ENCODE data around the gene CLEC16A. TPM values are rescaled to one million over a fixed set of nuclear protein-coding genes. Genes with fewer than 3 reads are reported as not detected.

CLEC16A gene
- total RNA-seq, 1 donor from 2014 or later = 20.4 TPM

GRCh38 chr16:11181242-11181898 lies 237.0 kb downstream of the CLEC16A start:
- no peak for DNase-seq

- no peak for DNase-seq
Measured at GRCh38 chr16:11181899-11182279, 237.5 kb downstream of the CLEC16A start.

DNA sequence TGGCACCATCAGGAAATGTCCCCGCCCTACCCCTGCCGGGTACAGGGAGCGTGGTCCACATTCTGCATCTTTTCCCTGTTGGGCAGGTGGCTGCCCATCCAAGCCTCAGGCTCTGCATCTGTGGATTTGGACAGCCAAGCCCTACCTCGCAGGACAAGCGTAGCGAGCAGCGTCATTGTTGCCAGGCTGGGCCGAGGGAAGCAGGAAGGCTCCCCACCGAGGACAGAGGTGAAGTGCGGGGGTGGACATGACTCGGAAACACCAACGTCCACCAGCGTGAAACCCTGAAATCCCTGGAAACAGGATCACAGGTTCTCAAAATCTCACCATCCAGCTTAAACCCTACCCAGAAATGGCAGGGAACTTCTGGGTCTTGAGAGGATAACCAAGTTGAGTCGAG lies 238.0 kb downstream of the CLEC16A start:
- no peak for DNase-seq

DNA sequence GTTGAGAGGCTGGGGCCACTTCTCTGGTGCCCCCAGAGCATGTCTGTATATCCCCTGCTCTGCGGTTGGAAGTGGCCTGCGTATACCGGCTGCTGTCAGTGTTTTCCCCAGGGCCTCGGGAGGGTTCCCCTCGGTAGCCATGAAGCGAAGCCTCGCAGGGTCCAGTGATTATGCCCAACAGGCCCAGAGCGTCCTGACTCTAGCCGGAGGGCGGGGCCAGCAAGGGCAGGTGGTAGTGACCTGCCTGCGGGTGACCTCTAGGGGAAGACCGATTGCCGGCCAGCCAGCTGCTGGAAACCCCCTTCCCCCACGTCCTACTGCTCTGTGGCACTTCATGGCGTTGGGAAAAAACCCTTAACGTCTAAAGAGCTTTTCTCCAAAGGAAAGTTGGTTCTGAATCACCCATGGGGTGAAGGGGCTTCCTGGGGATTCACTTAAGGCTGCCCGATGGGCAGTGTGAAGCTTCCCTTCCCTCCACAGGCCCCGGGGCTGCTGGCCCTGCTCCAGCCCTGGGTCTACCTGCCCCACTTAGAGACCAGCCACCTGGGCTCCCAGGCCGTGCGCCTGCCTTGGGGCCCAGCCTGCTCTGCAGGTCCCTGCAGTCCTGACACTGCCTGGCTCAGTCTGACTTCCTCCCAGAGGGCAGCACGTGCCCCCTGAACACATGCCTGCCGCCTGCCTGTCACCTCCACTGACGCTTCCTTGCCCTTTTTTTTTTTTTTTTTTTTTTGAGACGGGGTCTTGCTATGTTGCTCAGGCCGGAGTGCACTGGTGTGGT lies 238.9 kb downstream of the CLEC16A start:
- DNase-seq = no peak

GRCh38 chr16:11183951-11184350 lies 239.6 kb downstream of the CLEC16A start:
- DNase-seq = no peak

DNA sequence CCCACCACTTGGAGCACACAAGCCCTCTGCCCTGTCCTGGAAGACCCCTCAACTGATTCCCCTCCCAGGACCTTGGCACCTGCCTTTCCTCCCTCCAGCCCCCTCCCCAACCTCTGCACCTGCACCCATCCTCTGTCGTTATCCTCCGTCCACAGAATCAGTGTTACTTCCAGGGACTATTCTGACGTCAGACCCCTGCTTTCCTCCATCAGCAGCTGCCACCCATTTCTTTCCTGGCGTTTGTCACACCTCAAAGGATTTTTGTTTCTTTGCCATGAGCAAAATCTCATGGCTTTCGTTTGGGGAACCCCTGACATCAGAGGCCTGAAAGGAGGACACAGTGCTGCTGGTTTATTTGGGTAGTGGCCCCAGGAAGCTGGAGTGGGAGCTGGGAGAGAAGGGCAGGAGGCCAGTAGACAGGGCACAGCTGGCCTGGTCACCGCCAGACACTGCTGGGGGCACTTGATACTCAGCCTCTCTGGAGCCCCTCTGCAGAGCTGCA lies 243.2 kb downstream of the CLEC16A start:
- DNase-seq = no peak

DNA sequence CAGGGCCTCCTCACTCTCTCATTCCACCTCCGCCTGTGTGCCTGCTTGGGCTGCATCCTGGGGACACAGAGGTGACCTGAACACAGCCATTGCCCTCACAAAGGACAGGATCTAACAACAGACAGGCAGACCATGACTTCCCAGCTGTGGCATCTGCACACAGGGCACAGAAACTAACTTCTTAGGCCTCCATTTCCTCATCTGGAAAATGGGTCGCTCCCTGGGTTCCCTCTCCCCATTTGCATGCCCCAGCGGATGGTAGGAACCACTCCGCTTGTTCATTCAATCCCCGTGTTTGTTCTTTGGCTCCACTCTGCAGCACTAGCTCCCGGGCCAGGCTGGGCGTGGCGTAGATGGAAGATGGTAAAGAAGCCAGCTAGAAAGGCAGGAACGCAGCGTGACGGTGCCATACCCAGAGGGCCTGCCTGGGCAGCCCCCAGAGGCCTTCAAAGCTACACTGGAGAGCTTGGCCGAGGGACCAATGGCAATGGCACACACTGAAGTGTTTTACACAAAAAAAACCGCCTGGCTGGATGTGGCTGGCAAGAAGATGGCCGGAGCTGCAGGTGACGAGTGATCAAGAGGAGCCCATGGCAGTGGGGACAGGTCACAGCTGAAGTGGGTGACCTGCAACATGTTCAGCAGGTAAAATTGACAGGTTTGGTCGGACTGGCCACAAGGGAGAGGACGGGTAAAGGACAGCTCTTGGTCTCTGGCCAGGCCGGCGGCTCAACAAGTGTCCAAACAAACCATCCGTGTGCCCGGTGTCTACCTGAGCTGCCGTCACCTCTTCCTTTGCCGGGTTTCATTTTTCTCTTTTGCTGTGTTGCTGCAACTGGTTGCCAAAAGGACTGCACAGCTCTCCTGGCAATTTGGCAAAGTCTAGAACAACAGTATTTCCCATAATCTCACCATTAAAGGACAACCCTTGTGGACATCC lies 244.7 kb downstream of the CLEC16A start:
- DNase-seq = no peak

- DNase-seq = no peak
Measured at GRCh38 chr16:11190588-11191560, 246.5 kb downstream of the CLEC16A start.

GRCh38 chr16:11191665-11192064 lies 247.3 kb downstream of the CLEC16A start:
- no peak for DNase-seq

- no peak for DNase-seq
Measured at GRCh38 chr16:11193494-11193893, 249.1 kb downstream of the CLEC16A start.

- DNase-seq = no peak
Measured at GRCh38 chr16:11194913-11195312, 250.5 kb downstream of the CLEC16A start.

GRCh38 chr16:11196286-11196828 lies 252.0 kb downstream of the CLEC16A start:
- no peak for DNase-seq

- no peak for DNase-seq
Measured at GRCh38 chr16:11198375-11198774, 254.0 kb downstream of the CLEC16A start.

GRCh38 chr16:11198828-11199227 lies 254.5 kb downstream of the CLEC16A start:
- DNase-seq = no peak

DNA sequence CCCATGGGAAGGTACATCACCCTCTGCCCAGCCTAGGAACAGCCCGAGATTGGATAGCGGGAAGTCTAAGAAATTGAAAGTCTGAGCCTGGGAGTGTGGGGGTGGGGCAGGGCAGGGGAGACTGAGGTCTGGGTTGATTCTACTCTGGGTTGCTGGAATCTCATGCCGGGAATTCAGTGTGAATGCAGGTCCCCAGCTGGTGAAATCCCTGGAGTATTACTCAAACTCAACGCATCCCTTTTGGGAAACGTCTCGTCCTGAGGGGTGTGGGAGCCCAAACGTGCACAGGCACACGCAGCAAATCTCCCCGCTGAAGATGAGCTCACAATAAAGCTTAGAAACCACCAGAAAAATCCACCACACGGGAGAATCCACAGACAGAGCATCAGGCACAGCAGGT lies 256.2 kb downstream of the CLEC16A start:
- DNase-seq = no peak

- DNase-seq = no peak
Measured at GRCh38 chr16:11201498-11202259, 257.3 kb downstream of the CLEC16A start.

GRCh38 chr16:11202260-11203091 lies 258.1 kb downstream of the CLEC16A start:
- no peak for DNase-seq

GRCh38 chr16:11203111-11203623 lies 258.8 kb downstream of the CLEC16A start:
- DNase-seq = no peak

- DNase-seq = no peak
Measured at GRCh38 chr16:11204513-11205047, 260.2 kb downstream of the CLEC16A start.

All from occipital lobe (tissue), 2 donors.